Measurements from ENCODE around the gene ANKRD60.

The ANKRD60 gene

DNA sequence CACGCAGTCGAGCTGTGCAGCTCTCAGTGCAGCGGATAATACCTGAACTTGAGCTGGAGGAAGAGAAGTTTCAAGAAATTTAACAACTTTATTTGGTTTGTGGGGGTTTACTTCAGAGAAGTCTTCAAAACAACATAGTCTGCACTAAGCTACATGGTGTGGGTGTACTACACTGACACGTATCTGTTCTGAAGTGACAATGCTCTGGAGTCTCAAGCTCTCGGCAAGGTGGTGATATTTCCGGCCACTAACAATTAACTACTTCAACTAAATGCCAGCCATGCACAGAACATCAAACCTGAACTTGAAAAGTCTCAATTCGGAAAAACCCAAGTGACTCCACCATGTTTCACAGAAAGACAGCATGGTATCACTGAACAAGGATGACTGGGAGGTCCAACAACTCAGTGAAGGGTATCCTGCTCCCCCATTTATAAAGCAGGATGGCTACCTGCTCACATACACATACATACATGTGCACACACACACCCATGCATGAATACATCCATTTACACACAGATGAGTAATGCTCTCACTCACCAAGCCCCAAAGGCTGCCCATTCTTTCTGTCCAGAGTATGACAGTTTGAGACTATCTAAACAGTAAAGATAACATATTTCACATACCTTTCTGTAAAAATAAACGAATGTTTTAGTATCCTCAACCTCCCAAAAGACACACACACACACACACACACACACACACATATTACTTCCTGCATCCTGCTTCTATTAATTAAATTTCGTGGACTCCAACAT, 15.4 kb upstream of the ANKRD60 start:
- DNase-seq = no peak

DNA sequence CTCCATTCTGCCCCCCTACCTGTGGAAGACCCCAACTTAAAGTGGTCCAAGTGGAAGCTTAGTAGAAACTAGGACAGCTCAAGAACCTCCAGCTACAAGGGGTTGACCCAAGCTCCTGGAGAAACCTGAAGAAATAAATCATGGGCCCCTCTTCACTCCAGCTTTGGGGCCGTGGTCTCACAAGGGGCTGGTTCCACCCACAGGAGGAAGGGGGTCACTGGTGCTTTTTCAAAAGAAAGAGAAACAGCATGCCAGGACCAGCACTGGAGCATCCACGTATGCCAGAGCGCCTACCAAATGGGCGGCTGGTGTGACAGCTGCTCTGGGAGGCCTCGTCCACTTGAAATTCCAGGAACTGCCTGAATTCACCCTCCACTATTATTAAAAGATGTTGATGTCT, 14.4 kb upstream of the ANKRD60 start:
- DNase-seq = no peak

DNA sequence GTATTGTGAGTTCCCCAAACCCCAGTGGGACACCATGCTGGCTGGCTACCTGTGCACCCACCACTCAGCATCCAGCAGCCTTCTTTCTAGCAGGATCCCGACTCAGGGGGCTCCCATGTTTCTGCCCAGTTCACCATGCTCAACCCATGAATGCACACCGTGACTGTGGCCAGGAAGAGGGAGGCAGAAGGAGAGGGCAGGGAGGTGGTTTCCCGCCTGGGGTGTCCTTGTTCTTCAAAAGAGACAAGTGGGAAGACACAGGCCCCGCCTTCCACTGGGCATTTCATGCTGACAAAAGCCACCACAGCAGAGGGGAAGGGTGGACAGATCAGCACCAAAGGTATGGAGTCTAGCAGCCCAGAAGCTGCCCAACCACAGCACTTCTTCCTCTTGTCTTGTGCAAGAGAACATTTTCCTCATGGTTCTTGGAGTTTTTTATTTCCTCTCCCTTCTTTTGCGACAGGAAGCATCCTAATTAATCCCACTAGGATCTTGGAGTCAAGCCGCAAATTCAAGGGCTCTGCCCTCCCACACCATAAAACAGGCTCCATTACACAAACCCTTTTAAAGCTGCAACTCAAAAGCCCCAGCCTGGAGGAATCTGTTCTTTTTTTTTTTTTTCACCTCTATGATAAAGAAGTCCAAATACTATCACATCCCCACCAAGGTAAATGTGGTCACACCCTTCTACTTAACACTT, 13.5 kb upstream of the ANKRD60 start:
- DNase-seq = no peak

DNA sequence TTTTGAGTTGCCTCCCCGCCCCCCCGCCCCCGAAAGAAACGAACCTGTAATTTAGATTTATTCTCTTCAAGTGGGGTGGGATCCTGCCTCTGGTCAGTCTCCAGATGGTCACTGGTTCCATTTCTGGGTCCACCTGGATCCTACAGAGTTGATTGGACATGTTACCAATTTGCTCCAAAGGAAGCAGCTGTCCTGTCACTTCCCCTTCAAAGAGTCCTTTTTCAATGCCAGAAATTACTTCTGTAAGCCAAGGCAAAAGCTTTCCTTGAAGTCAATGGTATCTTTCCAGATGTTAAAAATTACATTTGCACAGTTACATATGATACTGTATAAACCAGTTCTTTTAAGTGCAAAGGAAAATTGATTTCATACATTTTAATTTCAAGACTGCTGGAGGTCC, 12.0 kb upstream of the ANKRD60 start:
- no peak for DNase-seq

DNA sequence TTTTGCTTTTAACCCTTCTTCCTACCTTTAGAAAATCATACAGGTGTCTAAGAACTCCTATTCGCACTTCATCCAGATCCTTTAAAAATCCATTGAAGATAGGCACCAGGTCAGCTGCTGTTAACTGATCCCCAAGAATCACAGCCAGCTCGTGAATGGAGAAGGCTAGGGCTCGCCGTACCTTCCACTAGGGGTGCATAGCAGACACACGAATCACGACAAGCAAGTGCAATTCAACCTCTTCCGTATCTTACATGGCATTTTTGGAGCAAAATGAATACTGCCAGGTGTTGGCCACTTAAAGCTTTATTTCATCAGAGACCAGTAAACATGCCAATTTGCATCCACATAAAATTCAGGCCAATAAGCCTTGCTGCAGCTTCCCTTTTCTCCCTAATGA, 10.8 kb upstream of the ANKRD60 start:
- DNase-seq = no peak

DNA sequence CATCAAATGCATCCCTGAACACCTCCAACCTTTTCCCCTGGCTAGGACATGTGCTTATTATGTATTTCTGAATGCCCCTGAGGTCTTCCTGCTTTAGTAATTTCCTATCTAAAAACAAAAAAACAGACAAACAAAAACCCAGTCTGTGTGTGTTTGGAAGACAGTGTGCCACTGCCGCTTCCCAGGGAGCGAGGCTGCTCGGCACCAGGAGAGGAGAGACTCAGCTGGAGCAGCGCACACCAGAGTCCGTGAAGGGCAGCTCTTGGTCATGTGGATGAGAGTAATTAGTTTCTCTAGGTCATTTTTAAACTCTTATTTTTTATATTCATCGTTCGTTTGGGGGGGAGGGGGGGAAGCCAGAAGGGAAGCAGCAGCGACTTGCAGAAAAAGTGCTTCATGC, 10.0 kb upstream of the ANKRD60 start:
- no peak for DNase-seq

DNA sequence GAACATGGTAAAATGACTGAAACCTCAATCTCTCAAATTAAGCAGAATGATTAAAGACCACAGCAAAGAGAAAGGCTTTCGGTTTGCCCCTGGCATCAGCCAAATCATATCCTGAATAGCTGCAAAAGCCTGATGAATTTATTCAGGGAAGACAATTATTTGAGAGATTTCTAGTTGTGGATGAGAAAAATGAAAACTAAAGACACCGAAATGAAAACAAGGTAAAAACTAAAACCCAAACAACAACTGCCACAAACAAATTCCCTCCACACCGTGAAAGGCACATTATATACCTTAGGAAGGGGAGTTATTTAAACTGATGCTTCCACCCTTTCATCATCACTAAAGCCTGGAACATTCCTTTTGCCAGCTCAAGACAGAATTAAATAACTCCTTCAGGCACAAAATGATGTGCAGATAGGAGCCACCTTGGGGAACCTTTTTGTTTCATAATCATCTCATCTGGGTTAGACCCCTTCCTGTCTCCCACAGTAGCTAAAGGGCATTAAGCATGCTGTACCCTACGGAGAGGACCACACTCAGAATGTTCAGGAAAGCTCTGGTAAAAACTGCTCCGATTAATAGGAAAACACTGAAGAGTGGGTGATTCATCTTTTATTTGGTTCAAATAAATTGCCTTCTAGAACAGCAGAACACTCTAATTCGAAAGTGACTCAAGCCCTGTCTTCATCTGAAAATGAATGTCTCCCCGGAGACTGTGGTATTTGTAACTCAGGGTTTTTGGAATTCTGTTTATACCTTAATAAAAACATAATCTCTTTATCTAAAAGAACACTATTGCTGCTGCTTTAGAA, 9.1 kb upstream of the ANKRD60 start:
- DNase-seq = no peak

DNA sequence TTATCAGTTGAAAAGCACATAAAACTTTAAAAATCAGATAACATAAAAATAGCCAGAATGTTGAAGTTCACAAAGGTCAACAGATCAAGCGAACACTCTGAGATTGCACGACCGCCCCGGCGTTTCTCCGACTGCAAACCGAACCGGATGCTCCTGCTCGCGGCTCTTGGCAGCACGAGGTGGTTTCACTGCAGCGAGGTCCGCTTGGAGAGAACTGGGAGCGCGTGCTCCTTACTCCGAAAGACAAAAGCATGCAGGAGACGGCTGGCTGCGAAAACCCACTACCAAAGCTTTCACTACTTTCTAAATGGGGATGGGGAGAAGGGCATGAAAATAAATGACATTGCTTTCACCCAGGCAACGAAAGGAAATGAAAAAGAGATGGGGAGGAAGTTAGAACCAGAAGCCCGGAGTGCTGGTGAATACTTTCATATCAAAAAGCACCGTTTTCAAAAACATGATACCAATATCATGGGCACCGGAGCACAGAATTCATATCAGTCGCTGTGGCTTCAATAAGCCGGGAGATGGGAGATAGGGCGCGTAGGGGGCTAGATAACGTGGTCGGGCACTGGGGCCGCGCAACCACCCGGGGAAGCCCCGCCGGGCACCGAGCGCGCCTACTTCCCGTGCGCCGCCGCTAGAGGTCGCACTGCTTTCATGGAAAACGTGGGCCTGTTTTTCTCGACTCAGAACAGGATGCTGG, 8.3 kb upstream of the ANKRD60 start:
- DNase-seq = peak; percentile 69

DNA sequence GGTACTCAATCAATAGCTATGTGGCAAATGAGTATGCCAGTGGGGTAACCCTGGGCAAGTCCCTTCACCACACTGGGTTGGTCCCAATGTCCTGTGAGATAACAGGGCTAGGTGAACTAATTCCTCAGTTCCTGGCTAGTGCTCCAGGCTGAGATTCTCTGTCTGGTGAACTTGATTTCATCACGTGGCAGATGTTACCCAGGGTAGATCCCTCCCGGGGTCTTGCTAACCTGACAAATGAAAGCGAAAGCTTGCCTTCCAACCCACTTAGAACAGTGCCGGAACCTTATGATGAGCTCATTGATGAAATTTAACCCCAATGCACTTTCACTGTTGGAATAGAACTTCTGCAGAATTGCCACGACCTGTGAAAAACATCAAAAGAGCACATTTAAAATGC, 6.6 kb upstream of the ANKRD60 start:
- DNase-seq = no peak

DNA sequence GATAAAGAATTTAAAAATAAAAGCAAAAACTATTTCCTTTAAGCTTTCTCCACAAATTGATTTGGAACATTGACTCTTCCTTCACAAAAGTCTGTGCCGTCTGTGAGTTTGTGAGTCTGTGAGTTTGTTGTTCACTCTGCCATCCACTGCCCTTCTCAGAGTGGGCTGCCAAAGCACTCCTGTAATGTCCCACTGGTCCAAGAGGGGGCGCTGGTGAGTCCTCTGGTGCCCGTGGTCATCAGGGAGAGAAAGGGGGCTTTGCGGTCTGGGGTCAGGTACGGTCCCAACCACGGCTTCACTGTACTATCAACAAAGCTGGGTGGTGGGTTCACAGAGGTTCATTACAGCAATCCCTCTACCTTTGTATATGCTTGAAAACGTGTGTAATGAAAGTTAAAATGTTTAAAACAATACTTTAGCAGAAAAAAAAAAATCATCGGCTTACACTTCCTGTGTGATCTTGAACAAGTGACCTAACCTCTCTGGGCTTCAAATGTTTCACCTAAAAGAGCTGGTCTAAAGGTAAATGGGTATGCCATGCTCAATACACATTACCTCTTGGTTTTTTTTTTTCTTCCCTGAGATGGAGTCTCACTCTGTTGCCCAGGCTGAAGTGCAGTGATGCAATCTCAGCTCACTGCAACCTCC, 5.6 kb upstream of the ANKRD60 start:
- DNase-seq = peak; percentile 41

DNA sequence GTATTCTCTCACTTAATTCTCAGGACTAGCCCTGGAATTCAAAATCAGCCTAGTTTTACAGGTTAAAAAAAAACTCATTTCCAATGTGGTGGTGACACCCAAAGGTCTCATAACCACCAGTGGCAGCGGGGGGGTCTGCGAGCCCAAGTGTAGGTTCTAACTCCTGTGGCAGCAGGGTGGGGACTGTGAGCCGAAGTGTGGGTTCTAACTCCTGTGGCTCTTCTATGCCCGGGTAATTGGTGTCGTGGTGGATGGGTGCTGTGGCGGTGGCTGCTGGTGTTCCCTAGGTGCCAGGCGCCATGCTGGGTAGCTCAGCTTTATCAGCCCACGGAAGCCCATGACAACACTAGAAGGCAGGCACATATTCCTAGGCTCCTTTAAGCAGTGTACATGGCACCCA, 4.9 kb upstream of the ANKRD60 start:
- no peak for DNase-seq

DNA sequence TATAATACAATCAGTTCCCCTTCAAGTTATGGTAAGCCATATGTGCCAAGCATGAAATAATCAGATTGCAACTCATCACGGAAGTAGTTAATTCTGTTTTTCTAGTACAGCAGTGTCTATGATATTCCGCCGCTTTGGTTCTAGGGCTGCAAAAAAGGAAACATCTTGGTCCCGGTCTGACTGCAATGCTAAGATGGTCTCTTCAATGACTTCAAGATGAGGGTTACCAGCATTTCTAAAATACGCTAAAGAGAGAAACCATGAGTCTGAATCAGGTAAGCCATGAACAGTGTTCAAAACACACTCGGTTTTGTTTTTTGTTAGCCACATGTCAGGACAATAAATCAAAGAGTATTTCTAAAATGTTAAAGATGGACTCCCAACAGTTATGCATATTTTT, 3.2 kb upstream of the ANKRD60 start:
- no peak for DNase-seq

DNA sequence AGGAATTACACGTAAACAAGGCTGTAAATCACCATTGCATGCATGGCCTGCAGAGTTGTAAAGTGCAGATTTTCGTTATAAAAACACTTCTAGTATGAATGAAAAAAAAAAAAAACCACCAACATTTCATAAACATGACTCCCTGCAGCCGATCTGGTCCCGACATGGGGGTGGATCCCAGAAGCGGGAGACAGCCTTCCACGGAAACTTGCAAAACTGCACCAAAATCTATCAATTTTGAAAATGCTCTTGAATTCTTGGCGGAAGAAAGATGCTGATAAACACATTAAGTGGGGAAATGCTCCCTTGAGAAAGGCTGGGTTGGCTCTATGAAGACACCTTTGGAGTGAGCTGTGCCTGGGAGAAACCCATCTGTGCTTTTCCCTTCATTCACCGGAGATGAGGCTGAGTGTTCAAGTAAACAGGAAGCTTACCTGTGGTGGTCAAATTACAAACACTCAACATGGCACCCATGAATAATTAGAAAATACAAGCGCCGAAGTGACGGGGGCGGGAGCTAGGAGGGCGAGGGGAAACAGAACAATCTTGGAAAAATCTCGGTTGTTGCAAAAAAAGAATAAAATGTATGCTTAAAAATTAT, 845 bp upstream of the ANKRD60 start:
- no peak for DNase-seq

DNA sequence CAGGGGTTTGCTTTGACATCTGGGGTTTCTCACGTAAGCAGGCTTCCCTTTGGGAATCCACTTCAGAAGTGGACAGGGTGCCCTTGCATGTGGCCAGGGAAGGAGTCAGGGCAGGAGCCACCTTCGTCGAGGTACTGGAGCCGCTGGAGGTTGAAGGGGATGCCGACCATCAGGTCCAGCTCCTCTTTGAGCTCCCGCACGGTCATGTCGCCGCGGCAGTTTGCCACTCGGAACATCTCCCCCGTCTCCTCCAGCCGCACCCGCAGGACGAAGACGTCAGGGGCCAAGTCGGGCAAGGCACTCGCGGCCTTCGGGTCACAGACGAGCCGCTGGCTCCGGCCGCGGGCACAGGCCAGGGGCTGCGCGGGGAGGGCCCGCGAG, 360 bp downstream of the ANKRD60 start:
- DNase-seq = no peak

DNA sequence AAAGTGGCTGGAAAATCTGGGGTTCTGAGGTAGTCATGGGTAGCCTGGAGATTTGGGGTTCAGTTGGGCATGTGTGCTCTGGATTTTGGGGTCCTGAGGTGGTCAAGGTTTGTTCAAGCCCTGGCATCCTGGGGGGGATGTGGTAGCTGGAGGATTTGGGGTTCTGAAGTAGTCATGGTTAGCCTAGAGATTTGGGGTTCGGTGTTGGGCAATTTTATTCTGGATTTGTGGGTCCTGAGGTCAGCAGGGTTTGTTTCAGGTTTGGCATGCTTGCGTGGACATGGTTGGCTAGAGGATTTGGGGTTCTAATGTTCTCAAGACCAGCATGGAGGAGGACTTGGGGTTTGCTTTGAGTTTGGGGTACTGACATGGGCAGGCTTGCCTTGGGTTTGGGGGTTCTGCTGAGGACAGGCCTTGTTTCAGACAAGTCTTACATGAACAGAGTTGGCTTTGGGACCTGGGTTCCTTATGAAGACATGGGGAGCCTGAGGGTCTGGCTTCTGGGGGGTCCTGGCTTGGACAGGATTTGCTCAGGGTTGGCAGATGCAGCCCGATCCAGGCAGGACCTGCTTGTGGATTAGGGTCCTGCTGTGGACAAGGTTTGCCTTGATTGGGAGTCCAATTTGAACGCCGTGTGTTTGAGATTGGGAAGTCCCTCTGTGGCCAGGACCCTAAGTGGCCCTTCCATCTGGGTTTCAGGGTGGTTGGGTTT, 906 bp downstream of the ANKRD60 start:
- no peak for DNase-seq

DNA sequence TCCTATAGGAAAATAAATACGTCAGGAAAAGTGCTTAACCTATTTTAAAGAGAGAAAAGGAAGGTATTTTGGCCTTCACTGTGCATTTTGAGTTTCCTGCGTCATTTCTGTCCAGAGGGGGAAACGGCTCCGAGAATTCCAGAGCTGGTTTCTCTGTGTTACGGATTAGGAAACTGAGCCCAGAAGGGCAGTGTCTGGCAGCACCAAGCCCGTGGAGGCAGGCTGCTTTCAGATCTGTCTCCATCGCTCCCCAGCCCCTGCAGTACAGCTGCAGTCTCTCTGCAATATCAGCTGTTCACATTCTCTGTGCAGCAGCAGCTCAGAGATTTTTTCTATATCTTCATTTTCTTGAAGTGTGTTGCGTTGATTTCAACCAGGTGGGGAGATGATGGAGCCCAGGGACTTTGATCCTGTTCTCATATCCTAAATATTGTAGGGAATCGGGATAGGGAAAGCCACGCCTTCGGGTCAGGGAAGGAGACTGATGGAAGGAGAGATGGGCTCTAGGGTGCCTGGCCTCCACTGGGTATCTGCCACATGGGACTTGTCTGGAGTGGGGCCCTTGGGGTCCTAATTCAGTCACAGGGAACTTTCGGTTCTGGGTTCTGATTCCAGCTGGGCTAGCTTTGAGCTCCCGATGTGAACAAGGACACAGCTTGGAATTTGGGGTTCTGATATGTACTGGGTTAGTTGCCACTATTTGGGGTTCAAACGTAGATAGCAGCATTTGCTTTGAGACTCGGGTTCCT, 2.8 kb downstream of the ANKRD60 start:
- no peak for DNase-seq

DNA sequence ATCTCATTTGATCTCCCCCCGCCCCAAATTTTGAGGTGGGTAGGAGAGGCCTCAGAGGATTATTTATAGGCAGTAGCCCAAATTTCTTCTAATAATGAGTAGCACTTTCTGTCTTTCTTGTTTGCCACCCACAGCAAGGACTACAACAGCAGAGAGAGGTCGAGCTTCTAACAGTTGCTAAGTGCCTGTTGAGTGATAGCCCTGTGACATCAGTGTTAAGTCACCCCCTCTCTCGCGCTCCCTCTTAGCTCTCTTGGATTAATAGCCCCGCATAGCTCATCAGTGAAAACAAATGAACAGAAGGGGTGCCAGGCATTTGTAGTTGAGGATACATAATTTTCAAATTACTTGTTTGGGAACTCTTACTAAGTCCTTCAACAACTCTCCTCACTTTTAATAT, 3.5 kb downstream of the ANKRD60 start:
- DNase-seq = no peak

DNA sequence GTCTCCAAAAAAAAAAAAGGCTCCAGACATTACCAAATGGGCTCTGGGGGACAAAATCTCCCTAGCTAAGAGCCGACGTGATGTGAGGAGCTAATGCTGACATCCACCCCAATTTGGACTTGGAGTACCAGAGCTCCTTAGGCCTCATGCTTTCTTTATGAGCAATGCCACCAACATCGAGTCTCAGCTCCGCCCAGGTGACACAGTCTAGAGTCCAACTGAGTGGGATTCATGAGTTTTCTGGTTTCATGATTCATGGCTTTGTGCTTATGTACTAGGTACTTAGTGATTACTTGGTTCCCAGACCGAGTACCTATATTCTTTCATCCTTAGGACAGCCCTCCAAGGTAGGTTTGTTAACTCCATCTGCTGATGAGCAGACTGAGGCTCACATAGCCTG, 4.4 kb downstream of the ANKRD60 start:
- no peak for DNase-seq

DNA sequence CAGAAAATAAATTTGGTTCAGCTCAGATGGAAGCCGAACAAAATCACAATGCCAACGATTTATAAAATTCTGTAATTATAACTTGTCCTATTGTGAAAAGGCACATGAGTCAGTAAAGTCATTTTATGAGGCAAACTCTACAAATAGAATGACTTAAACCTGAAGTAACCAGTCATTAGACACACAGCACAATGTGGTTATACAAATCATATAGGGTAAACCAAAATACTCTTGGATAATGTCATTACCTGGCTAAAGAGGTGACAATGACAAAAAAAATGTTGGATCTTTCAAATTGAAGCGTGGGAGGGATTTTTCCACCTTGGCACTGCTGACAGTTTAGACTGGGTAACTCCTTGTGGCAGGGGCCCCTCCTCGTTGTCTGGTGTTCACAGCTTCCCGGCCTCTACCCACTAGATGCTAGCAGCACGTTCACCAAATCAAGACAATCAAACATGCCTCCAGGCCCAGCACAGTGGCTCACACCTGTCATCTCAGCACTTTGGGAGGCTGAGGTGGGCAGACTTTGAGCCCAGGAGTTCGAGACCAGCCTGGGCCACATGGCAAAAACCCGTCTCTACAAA, 5.0 kb downstream of the ANKRD60 start:
- DNase-seq = no peak

DNA sequence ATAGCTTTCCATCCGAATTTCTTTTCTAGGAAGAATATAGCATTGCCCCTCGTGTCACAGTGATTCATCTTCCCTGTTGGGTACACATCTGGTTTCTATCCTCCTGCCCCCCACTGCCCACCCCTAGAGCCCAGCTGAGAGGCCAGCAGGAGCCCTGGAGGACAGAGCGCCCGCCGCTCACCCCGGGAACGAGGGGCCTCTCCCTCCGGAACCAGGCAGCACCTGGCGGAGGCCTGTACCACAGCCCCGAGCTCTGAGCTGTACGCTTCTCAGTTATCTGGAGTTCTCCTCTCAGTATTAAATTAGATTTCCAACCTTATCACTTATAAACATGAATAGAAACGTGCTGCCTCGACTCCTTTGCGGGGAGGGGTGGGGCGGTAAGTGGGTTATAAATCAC, 6.0 kb downstream of the ANKRD60 start:
- no peak for DNase-seq

DNA sequence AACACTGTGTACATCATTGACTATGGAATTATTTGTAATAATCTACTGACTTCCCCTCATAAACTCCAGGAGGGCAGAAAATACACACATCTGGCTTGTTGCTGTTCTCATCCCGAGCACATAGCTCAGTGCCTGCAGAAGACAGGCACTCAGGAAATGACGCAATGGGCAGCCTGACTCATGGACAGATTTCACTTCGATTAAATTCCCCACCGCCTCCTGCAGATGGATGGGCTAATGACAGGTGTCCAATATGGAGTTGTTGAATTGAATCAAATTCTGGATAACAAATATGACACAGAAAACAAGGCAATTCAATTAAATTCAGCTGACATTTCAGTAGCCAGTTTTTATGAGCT, 9.1 kb downstream of the ANKRD60 start:
- DNase-seq = no peak
